ENCODE measurements around the gene ASPSCR1. TPM values are rescaled to one million over a fixed set of nuclear protein-coding genes. Genes with fewer than 3 reads are reported as not detected.

The ASPSCR1 gene
- total and polyA plus RNA-seq, 8 donors, result 11.7 to 143 (median 55.6) TPM

DNA sequence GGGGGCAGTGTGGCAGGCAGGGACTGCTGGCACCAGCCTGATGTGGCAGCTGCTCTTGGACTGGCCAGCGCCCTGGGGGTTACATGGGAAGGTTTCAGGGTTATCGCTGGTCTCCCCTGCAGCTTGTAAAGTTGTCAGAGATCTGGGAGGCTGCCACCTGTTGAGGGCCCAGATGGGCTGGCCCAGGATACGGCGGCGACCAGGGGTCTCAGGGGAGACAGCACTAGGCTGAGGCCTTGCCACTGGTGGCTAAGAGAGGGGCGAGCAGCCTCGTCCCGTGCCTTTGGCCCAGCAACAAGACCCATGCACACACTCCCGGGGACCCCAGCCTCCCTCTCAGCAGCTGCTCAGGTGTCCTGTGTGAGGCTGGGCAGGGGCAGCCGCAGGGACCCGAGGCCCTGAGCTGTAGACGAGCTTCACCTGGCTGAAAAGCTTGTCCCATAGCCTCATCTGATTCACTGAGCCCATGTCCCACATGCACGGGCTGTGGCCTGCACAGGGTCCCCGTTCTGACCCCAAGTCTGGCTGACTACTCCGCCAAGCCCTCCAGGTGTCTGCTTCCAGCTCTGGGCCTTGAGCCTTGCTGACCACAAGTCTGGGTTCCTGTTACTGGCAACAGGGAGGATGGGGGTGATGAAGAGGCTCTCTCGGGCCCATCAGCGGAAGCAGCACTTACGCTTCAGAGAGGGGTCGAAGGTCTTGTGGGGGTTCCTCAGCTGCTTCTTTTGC, 82.0 kb downstream of the ASPSCR1 start:
- DNase-seq, result no peak
- TF ChIP-seq, protein P1, sequence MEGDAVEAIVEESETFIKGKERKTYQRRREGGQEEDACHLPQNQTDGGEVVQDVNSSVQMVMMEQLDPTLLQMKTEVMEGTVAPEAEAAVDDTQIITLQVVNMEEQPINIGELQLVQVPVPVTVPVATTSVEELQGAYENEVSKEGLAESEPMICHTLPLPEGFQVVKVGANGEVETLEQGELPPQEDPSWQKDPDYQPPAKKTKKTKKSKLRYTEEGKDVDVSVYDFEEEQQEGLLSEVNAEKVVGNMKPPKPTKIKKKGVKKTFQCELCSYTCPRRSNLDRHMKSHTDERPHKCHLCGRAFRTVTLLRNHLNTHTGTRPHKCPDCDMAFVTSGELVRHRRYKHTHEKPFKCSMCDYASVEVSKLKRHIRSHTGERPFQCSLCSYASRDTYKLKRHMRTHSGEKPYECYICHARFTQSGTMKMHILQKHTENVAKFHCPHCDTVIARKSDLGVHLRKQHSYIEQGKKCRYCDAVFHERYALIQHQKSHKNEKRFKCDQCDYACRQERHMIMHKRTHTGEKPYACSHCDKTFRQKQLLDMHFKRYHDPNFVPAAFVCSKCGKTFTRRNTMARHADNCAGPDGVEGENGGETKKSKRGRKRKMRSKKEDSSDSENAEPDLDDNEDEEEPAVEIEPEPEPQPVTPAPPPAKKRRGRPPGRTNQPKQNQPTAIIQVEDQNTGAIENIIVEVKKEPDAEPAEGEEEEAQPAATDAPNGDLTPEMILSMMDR (IDR thresholded peaks at IDR 0.05), result no peak
- TF ChIP-seq POLR2A (IDR thresholded peaks at IDR 0.05), result no peak
- TF ChIP-seq POLR2AphosphoS5 (IDR thresholded peaks at IDR 0.05), result no peak
- no peak for TF ChIP-seq EP300 (IDR thresholded peaks at IDR 0.05)
- intact Hi-C loops (cut with DNase I; ENCODE audit: low total_unique reads), result no loop called here
- no peak overlapping the region for H3K27ac ChIP-seq
- peaks cover 81 to 100% (median 98%) of the 10 kb centered on the region in 4 donors for H3K36me3 ChIP-seq
- peaks cover 8 to 26% (median 16%) of the 10 kb centered on the region in 4 donors for H3K4me1 ChIP-seq
- WGBS, 5 donors, result 70 to 90% (median 80%) methylated on average over 8 to 19 of the region's 19 CpGs
- no peak overlapping the region for H3K4me3 ChIP-seq
- H3K9me3 ChIP-seq, result no peaks in the 10 kb centered on the region
- H3K27me3 ChIP-seq, result no peaks in the 10 kb centered on the region

- DNase-seq, result no peak
- WGBS, 5 donors, result 80 to 88% (median 85%) methylated on average over 6 to 16 of the region's 16 CpGs
- H3K4me1 ChIP-seq, result peaks cover 14 to 26% (median 21%) of the 10 kb centered on the region in 4 donors
- TF ChIP-seq POLR2AphosphoS5 (IDR thresholded peaks at IDR 0.05), result no peak
- no peak for TF ChIP-seq POLR2A (IDR thresholded peaks at IDR 0.05)
- TF ChIP-seq EP300 (IDR thresholded peaks at IDR 0.05), result no peak
- TF ChIP-seq, protein P1 (IDR thresholded peaks at IDR 0.05), result no peak
- H3K9me3 ChIP-seq, result no peaks in the 10 kb centered on the region
- intact Hi-C loops (cut with DNase I; ENCODE audit: low total_unique reads), result no loop called here
- no peaks in the 10 kb centered on the region for H3K27me3 ChIP-seq
- H3K36me3 ChIP-seq, result peaks cover 75 to 94% (median 92%) of the 10 kb centered on the region in 4 donors
- H3K27ac ChIP-seq, result no peak overlapping the region
- H3K4me3 ChIP-seq, result no peak overlapping the region
Measured at GRCh38 chr17:82060001-82060380, 82.6 kb downstream of the ASPSCR1 start.

GRCh38 chr17:82060614-82061013, 83.2 kb downstream of the ASPSCR1 start:
- no peak for DNase-seq
- TF ChIP-seq POLR2A (IDR thresholded peaks at IDR 0.05), result no peak
- TF ChIP-seq, protein P1 (IDR thresholded peaks at IDR 0.05), result no peak
- no peak for TF ChIP-seq EP300 (IDR thresholded peaks at IDR 0.05)
- TF ChIP-seq POLR2AphosphoS5 (IDR thresholded peaks at IDR 0.05), result no peak
- H3K27me3 ChIP-seq, result no peaks in the 10 kb centered on the region
- no peaks in the 10 kb centered on the region for H3K9me3 ChIP-seq
- H3K36me3 ChIP-seq, result peaks cover 69 to 88% (median 86%) of the 10 kb centered on the region in 4 donors
- intact Hi-C loops (cut with DNase I; ENCODE audit: low total_unique reads), result no loop called here
- no peak overlapping the region for H3K27ac ChIP-seq
- H3K4me1 ChIP-seq, result peaks cover 15 to 25% (median 24%) of the 10 kb centered on the region in 4 donors
- H3K4me3 ChIP-seq, result no peak overlapping the region
- 79 to 88% (median 84%) methylated on average over 7 to 14 of the region's 14 CpGs for WGBS, 5 donors

DNA sequence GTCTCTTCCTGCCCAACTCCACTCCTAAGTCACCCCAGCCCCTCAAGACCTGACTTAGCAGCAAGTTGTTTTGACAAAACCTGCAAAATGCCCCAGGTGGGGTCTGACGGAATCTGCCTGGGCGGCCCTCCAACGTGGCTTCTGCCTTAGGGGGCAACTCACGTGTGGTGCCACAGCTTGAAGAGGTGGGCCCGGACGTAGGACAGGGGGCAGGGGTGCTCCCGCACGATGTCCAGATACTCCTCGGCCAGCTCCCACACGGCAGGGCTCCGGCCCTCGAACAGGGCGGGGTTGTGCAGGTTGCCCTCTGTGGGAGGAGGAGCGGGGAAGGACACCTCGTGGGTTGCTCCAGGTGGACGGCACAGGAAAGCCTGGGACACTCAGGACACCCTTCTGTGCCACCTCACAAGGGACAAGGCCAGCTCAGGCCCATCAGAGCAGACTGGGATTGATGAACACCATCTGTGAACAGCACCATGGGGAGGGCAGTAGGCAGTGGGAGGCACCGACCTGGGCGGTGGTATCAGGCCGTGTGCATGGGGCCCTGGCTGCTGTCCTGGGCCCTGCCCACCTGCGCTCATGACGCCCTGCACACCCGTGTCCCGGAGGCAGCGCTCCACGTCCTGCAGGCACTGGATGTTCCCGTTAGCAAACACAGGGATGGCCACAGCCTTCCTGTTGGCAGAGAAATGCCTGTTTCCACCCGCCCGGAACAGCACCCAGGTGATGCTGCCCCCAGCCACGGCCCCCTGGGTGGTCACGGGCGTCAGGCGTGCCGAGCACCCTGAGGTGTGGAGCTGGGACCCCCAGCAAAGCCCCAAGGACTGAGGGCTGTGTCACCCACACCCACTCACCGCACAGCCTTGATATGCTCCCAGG, 83.9 kb downstream of the ASPSCR1 start:
- H3K27ac ChIP-seq, result no peak overlapping the region
- DNase-seq, result no peak
- TF ChIP-seq POLR2AphosphoS5 (IDR thresholded peaks at IDR 0.05), result no peak
- TF ChIP-seq POLR2A (IDR thresholded peaks at IDR 0.05), result no peak
- TF ChIP-seq, protein P1 (IDR thresholded peaks at IDR 0.05), result no peak
- no peak for TF ChIP-seq EP300 (IDR thresholded peaks at IDR 0.05)
- H3K27me3 ChIP-seq, result no peaks in the 10 kb centered on the region
- peaks cover 21 to 31% (median 30%) of the 10 kb centered on the region in 4 donors for H3K4me1 ChIP-seq
- H3K9me3 ChIP-seq, result no peaks in the 10 kb centered on the region
- peaks cover 62 to 81% (median 79%) of the 10 kb centered on the region in 4 donors for H3K36me3 ChIP-seq
- intact Hi-C loops (cut with DNase I; ENCODE audit: low total_unique reads), result no loop called here
- WGBS, 5 donors, result 82 to 90% (median 85%) methylated on average over 10 to 34 of the region's 34 CpGs
- H3K4me3 ChIP-seq, result no peak overlapping the region

All from stomach (tissue), 9 donors.